ENCODE data around the gene PAK5. TPM values are rescaled to one million over a fixed set of nuclear protein-coding genes. Genes with fewer than 3 reads are reported as not detected.

Gene PAK5
- total RNA-seq, 1 experiment from 2014 or later, result not detected

DNA sequence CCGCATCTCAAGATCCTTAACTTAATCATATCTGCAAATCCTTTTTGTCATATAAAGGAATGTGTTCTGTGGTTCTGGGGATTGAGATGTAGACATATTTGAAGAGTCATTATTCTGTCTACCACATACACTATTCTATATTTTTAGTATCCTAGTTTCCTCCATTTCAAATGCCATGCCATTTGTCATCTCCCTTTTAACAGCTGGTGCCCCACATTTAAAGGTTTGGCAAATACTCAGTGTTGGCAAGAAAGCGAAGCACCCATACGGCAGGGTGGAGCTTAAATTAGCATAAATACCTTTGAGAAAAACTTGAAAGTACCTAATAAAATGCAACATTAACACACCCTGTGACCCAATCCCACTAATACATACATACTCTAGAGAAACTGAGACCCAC, 31.7 kb downstream of the PAK5 start (continued):
- TF ChIP-seq CEBPB (IDR thresholded peaks at IDR 0.05; ENCODE audit: low read depth), result no peak
- no peak for TF ChIP-seq CBX3 (IDR thresholded peaks at IDR 0.05; ENCODE audit: low read depth)
- TF ChIP-seq RAD21 (IDR thresholded peaks at IDR 0.05; ENCODE audit: low read depth), result no peak
- TF ChIP-seq, protein P1, sequence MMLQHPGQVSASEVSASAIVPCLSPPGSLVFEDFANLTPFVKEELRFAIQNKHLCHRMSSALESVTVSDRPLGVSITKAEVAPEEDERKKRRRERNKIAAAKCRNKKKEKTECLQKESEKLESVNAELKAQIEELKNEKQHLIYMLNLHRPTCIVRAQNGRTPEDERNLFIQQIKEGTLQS (IDR thresholded peaks at IDR 0.05), result no peak

DNA sequence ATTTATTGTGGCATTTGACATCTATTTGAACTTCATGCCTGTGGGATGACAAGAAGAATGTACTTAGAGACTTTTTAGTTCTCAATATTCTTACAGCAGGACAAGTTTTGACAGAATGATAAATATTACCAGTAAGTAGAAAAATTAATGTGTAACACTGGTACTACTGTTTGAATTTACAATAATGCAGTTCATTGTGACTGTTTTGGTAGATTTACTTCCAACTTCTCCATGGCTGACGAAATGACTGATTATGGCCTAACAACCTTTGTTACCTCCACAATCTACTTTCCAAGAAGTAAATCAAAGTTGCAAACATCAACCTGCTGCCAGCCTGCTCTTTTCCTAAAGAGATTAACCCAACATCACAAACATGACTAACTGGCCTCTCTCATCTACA, 38.5 kb downstream of the PAK5 start:
- BruUV-seq (replicated peaks), result no TSS peak
- Histone ChIP-seq H3K27ac (ENCODE audit: low read depth, low read length) (no peak overlapping the region), H3K79me2 (ENCODE audit: insufficient read depth, low read length) (no peaks in the 10 kb centered on the region), H2AFZ (ENCODE audit: low read depth, low read length, poor library complexity, severe bottlenecking) (no peak overlapping the region), H3K9ac (ENCODE audit: low read length) (no peak overlapping the region), H3K9me2 (ENCODE audit: insufficient read depth) (no peaks in the 10 kb centered on the region; the same call in 1 of the 2 replicates), H4K20me1 (ENCODE audit: insufficient read depth) (no peaks in the 10 kb centered on the region; the same call in 1 of the 2 replicates), H3K9me3 (ENCODE audit: control insufficient read depth in 1 of 2, insufficient read depth in 1 of 2, low read depth in 1 of 2, low read length in 2 of 2) (no peaks in the 10 kb centered on the region), H3K4me3 (replicated peaks in 1 of 2; ENCODE audit: low read depth in 1 of 2, low read length in 2 of 2) (no peak overlapping the region), H3K27me3 (ENCODE audit: insufficient read depth, low read length) (peaks cover 9% of the 10 kb centered on the region; the same call in 1 of the 2 replicates), H3K4me2 (ENCODE audit: low read length) (no peak overlapping the region), H3K36me3 (ENCODE audit: control insufficient read depth in 1 of 2, insufficient read depth in 2 of 2, low read length in 2 of 2) (no peaks in the 10 kb centered on the region), H3K4me1 (ENCODE audit: control insufficient read depth in 1 of 2, insufficient read depth in 2 of 2, low read length in 2 of 2) (no peaks in the 10 kb centered on the region)
- ChIA-PET RAD21 (ENCODE audit: low non-redundant PET in 1 of 2, low total read pairs in 2 of 2, uncharacterized antibody in 2 of 2, unreplicated experiment in 2 of 2) (no interaction called here), CTCF (no interaction called here), POLR2A (no interaction called here)
- intact Hi-C loops (cut with micrococcal nuclease), result no loop called here
- ATAC-seq, result no peak
- DNase-seq (ENCODE audit: low read depth, low spot score), result no peak
- TF ChIP-seq, protein P1 (IDR thresholded peaks at IDR 0.05), result no peak
- no peak for TF ChIP-seq JUND (IDR thresholded peaks at IDR 0.05)
- TF ChIP-seq EGR1 (IDR thresholded peaks at IDR 0.05; ENCODE audit: low read depth), result no peak
- no peak for TF ChIP-seq ELF1 (IDR thresholded peaks at IDR 0.05; ENCODE audit: borderline replicate concordance, low read depth)
- TF ChIP-seq SRF (IDR thresholded peaks at IDR 0.05; ENCODE audit: low read depth), result no peak
- TF ChIP-seq POLR2A (IDR thresholded peaks at IDR 0.05; ENCODE audit: borderline replicate concordance, extremely low read depth, insufficient read depth, insufficient read length), result no peak
- TF ChIP-seq, protein P2, sequence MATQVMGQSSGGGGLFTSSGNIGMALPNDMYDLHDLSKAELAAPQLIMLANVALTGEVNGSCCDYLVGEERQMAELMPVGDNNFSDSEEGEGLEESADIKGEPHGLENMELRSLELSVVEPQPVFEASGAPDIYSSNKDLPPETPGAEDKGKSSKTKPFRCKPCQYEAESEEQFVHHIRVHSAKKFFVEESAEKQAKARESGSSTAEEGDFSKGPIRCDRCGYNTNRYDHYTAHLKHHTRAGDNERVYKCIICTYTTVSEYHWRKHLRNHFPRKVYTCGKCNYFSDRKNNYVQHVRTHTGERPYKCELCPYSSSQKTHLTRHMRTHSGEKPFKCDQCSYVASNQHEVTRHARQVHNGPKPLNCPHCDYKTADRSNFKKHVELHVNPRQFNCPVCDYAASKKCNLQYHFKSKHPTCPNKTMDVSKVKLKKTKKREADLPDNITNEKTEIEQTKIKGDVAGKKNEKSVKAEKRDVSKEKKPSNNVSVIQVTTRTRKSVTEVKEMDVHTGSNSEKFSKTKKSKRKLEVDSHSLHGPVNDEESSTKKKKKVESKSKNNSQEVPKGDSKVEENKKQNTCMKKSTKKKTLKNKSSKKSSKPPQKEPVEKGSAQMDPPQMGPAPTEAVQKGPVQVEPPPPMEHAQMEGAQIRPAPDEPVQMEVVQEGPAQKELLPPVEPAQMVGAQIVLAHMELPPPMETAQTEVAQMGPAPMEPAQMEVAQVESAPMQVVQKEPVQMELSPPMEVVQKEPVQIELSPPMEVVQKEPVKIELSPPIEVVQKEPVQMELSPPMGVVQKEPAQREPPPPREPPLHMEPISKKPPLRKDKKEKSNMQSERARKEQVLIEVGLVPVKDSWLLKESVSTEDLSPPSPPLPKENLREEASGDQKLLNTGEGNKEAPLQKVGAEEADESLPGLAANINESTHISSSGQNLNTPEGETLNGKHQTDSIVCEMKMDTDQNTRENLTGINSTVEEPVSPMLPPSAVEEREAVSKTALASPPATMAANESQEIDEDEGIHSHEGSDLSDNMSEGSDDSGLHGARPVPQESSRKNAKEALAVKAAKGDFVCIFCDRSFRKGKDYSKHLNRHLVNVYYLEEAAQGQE (IDR thresholded peaks at IDR 0.05; ENCODE audit: low read depth), result no peak
- TF ChIP-seq RAD21 (IDR thresholded peaks at IDR 0.05; ENCODE audit: low read depth), result no peak
- TF ChIP-seq, protein P3, sequence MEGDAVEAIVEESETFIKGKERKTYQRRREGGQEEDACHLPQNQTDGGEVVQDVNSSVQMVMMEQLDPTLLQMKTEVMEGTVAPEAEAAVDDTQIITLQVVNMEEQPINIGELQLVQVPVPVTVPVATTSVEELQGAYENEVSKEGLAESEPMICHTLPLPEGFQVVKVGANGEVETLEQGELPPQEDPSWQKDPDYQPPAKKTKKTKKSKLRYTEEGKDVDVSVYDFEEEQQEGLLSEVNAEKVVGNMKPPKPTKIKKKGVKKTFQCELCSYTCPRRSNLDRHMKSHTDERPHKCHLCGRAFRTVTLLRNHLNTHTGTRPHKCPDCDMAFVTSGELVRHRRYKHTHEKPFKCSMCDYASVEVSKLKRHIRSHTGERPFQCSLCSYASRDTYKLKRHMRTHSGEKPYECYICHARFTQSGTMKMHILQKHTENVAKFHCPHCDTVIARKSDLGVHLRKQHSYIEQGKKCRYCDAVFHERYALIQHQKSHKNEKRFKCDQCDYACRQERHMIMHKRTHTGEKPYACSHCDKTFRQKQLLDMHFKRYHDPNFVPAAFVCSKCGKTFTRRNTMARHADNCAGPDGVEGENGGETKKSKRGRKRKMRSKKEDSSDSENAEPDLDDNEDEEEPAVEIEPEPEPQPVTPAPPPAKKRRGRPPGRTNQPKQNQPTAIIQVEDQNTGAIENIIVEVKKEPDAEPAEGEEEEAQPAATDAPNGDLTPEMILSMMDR (IDR thresholded peaks at IDR 0.05 in 2 of 3, conservative IDR thresholded peaks at IDR 0.05 in 1 of 3; ENCODE audit: borderline replicate concordance in 1 of 3, insufficient read depth in 1 of 3, low read depth in 2 of 3, low read length in 2 of 3), result no peak
- no peak for TF ChIP-seq ZFX (IDR thresholded peaks at IDR 0.05)
- no peak for TF ChIP-seq EZH2 (IDR thresholded peaks at IDR 0.05)
- TF ChIP-seq, protein P4, sequence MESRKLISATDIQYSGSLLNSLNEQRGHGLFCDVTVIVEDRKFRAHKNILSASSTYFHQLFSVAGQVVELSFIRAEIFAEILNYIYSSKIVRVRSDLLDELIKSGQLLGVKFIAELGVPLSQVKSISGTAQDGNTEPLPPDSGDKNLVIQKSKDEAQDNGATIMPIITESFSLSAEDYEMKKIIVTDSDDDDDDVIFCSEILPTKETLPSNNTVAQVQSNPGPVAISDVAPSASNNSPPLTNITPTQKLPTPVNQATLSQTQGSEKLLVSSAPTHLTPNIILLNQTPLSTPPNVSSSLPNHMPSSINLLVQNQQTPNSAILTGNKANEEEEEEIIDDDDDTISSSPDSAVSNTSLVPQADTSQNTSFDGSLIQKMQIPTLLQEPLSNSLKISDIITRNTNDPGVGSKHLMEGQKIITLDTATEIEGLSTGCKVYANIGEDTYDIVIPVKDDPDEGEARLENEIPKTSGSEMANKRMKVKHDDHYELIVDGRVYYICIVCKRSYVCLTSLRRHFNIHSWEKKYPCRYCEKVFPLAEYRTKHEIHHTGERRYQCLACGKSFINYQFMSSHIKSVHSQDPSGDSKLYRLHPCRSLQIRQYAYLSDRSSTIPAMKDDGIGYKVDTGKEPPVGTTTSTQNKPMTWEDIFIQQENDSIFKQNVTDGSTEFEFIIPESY (IDR thresholded peaks at IDR 0.05; ENCODE audit: extremely low read depth, insufficient replicate concordance, low read length), result no peak
- TF ChIP-seq YY1 (IDR thresholded peaks at IDR 0.05; ENCODE audit: extremely low read depth, insufficient replicate concordance, low read depth, low read length), result no peak
- TF ChIP-seq, protein P5, sequence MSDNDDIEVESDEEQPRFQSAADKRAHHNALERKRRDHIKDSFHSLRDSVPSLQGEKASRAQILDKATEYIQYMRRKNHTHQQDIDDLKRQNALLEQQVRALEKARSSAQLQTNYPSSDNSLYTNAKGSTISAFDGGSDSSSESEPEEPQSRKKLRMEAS (IDR thresholded peaks at IDR 0.05), result no peak
- no peak for TF ChIP-seq CEBPB (IDR thresholded peaks at IDR 0.05; ENCODE audit: low read depth)
- TF ChIP-seq SP1 (IDR thresholded peaks at IDR 0.05; ENCODE audit: low read depth), result no peak
